SK-N-SH (cell line): ENCODE data around the gene ZC3H7B. TPM values are rescaled to one million over a fixed set of nuclear protein-coding genes. Genes with fewer than 3 reads are reported as not detected.

Source experiments
- CTCF ChIA-PET: fragments of 300-600, 350-600 bp; formaldehyde crosslinking; extraction: SDS; loops from one replicate; lab custom pipeline; 2021; lab: Yijun Ruan, JAX
- POLR2A ChIA-PET: fragments of 350-600 bp; sonication (Branson Sonifier 250); formaldehyde crosslinking; extraction: SDS; loops from one replicate; lab custom pipeline; 2020; ENCODE audit warnings: antibody characterized with exemption, inconsistent platforms; lab: Yijun Ruan, JAX
- DNase-seq: peaks from one replicate; pipeline ENCODE4 v3.0.0; 2012
- H2AFZ ChIP-seq: fragments of 200-600 bp; sonication (generic); 2 replicates; pipeline ENCODE4 v1.8.1; 2016; ENCODE audit warnings: antibody characterized with exemption, mild to moderate bottlenecking, low read depth
- H3F3A ChIP-seq: fragments of 200-600 bp; sonication (generic); replicated peaks from 2 replicates; pipeline ENCODE3; 2016; ENCODE audit warnings: antibody characterized with exemption, mild to moderate bottlenecking; ENCODE audit not compliant: insufficient read depth
- H3K27ac ChIP-seq, 2 experiments: fragments of 200-500 bp in 1 of 2; fragments of 200-600 bp in 1 of 2; sonication (Bioruptor generic) in 1 of 2; sonication (generic), shearing (Covaris generic) in 1 of 2; 2 replicates each; pipeline versions ENCODE4 v1.5.1 to v1.6.1; 2014 to 2016; ENCODE audit warnings: low read depth in 2 of 2, inconsistent platforms in 1 of 2, low read length in 1 of 2, mild to moderate bottlenecking in 1 of 2, mixed read lengths in 1 of 2
- H3K27me3 ChIP-seq: fragments of 200-600 bp; sonication (generic), shearing (Covaris generic); 2 replicates; pipeline ENCODE4 v1.6.1; 2016; ENCODE audit warnings: mixed run types; ENCODE audit not compliant: insufficient read depth
- H3K36me3 ChIP-seq, 2 experiments: fragments of 200-500 bp in 1 of 2; fragments of 200-600 bp in 1 of 2; sonication (Bioruptor generic) in 1 of 2; sonication (generic) in 1 of 2; replicated peaks in 1 of 2; 2 replicates each; pipeline versions ENCODE3 to v1.5.1; 2014 to 2016; ENCODE audit warnings: low read length in 1 of 2, mild to moderate bottlenecking in 1 of 2; ENCODE audit not compliant: insufficient read depth in 2 of 2, control insufficient read depth in 1 of 2
- H3K4me1 ChIP-seq, 2 experiments: fragments of 200-500 bp in 1 of 2; fragments of 200-600 bp in 1 of 2; sonication (Bioruptor generic) in 1 of 2; sonication (generic), shearing (Covaris generic) in 1 of 2; 2 replicates each; pipeline versions ENCODE4 v1.5.1 to v1.6.1; 2014 to 2016; ENCODE audit warnings: low read depth in 1 of 2, low read length in 1 of 2, mixed run types in 1 of 2; ENCODE audit not compliant: insufficient read depth in 2 of 2, control insufficient read depth in 1 of 2
- H3K4me2 ChIP-seq: fragments of 200-600 bp; sonication (generic), shearing (Covaris generic); 2 replicates; pipeline ENCODE4 v1.6.1; 2017; ENCODE audit warnings: mixed run types
- H3K4me3 ChIP-seq, 2 experiments: fragments of 200-500 bp in 1 of 2; fragments of 200-600 bp in 1 of 2; sonication (Bioruptor generic) in 1 of 2; sonication (generic), shearing (Covaris generic) in 1 of 2; 2 replicates each; pipeline versions ENCODE4 v1.5.1 to v1.8.1; 2014 to 2016; ENCODE audit warnings: low read depth in 2 of 2, inconsistent platforms in 1 of 2, low read length in 1 of 2, mild to moderate bottlenecking in 1 of 2, mixed read lengths in 1 of 2, moderate library complexity in 1 of 2
- H3K79me2 ChIP-seq: fragments of 200-600 bp; sonication (generic); 2 replicates; pipeline ENCODE4 v1.8.1; 2017; ENCODE audit warnings: mild to moderate bottlenecking; ENCODE audit not compliant: insufficient read depth
- H3K9ac ChIP-seq: fragments of 200-600 bp; sonication (generic); 2 replicates; pipeline ENCODE4 v1.6.1; 2017; ENCODE audit warnings: mixed run types
- H3K9me2 ChIP-seq: fragments of 200-600 bp; sonication (generic); 2 replicates; pipeline ENCODE4 v1.6.1; 2017; ENCODE audit warnings: mixed run types
- H3K9me3 ChIP-seq: fragments of 200-600 bp; sonication (generic); 2 replicates; pipeline ENCODE4 v1.6.1; 2017; ENCODE audit warnings: mixed run types, mild to moderate bottlenecking, moderate library complexity
- H4K20me1 ChIP-seq: fragments of 200-600 bp; sonication (generic); 2 replicates; pipeline ENCODE4 v1.6.1; 2017; ENCODE audit warnings: mild to moderate bottlenecking, mixed run types; ENCODE audit not compliant: insufficient read depth
- CHD2 ChIP-seq: fragments of 150-350 bp; IDR thresholded peaks from 2 replicates; pipeline ENCODE4 v1.6.1; 2018; ENCODE audit warnings: low read length; ENCODE audit not compliant: partially characterized antibody
- CTCF ChIP-seq: fragments of 200-600 bp; sonication (generic); IDR thresholded peaks from 2 replicates; pipeline ENCODE4 v1.6.1; 2017; ENCODE audit warnings: antibody characterized with exemption, mild to moderate bottlenecking, moderate library complexity
- ELF1 ChIP-seq: IDR thresholded peaks from 2 replicates; pipeline ENCODE4 v1.4.0; 2012
- EP300 ChIP-seq, 2 experiments: IDR thresholded peaks; 2 replicates each; pipeline versions ENCODE4 v1.4.0 to v1.6.1; 2012; ENCODE audit warnings: borderline replicate concordance in 1 of 2, low read depth in 1 of 2, low read length in 1 of 2
- GATA2 ChIP-seq: sonication (generic); formaldehyde crosslinking; IDR thresholded peaks from 2 replicates; pipeline ENCODE4 v1.5.0; 2020; ENCODE audit warnings: mild to moderate bottlenecking, missing genetic modification reagents
- MAX ChIP-seq: IDR thresholded peaks from 2 replicates; pipeline ENCODE4 v1.4.0; 2012; ENCODE audit warnings: low read depth
- MXI1 ChIP-seq: IDR thresholded peaks from 2 replicates; pipeline ENCODE4 v1.6.1; 2012; ENCODE audit warnings: mild to moderate bottlenecking, low read depth, low read length, improper control_type of control experiment
- NFIC ChIP-seq: IDR thresholded peaks from 2 replicates; pipeline ENCODE4 v1.4.0; 2012; ENCODE audit warnings: borderline replicate concordance
- NRF1 ChIP-seq: IDR thresholded peaks from 2 replicates; pipeline ENCODE4 v1.6.1; 2012; ENCODE audit warnings: low read depth, mild to moderate bottlenecking, low read length
- RAD21 ChIP-seq: IDR thresholded peaks from 2 replicates; pipeline ENCODE4 v1.6.1; 2012; ENCODE audit warnings: mild to moderate bottlenecking, low read length
- RCOR1 ChIP-seq: fragments of 150-350 bp; IDR thresholded peaks from 2 replicates; pipeline ENCODE4 v1.6.1; 2017; ENCODE audit warnings: antibody characterized with exemption, low read length
- REST ChIP-seq: IDR thresholded peaks from 2 replicates; pipeline ENCODE4 v1.6.1; 2012; ENCODE audit warnings: mild to moderate bottlenecking, low read depth, low read length, moderate library complexity
- RFX5 ChIP-seq: IDR thresholded peaks from 2 replicates; pipeline ENCODE4 v1.6.1; 2012; ENCODE audit warnings: mild to moderate bottlenecking, improper control_type of control experiment, low read length
- SMC3 ChIP-seq: IDR thresholded peaks from 2 replicates; pipeline ENCODE4 v1.6.1; 2012; ENCODE audit warnings: low read depth, low read length, improper control_type of control experiment
- TAF1 ChIP-seq: IDR thresholded peaks from 2 replicates; pipeline ENCODE4 v1.6.1; 2012; ENCODE audit warnings: low read depth, mild to moderate bottlenecking, low read length, moderate library complexity, borderline replicate concordance
- TCF12 ChIP-seq: IDR thresholded peaks from 2 replicates; pipeline ENCODE4 v1.4.0; 2012
- TEAD4 ChIP-seq: IDR thresholded peaks from 2 replicates; pipeline ENCODE4 v1.4.0; 2012; ENCODE audit warnings: mild to moderate bottlenecking, borderline replicate concordance; ENCODE audit not compliant: insufficient read depth
- YY1 ChIP-seq: IDR thresholded peaks from 2 replicates; pipeline ENCODE4 v1.4.0; 2012; ENCODE audit warnings: low read depth, mild to moderate bottlenecking
- WGBS: methylation state at CpG from one replicate; pipeline ENCODE4 v1.1.6; 2017; ENCODE audit warnings: low lambda C conversion rate; 5-methylcytosine and 5-hydroxymethylcytosine counted together
- polyA plus RNA-seq, 3 experiments: library from polyadenylated mRNA; depleted of rRNA; stranded (reverse); fragments of >200 nt; gene quantifications; 2 replicates each; pipeline ENCODE4 v1.2.3, GENCODE V29; 2012
- TF ChIP-seq, protein P1 (sequence below): IDR thresholded peaks from 2 replicates; pipeline ENCODE4 v1.4.0; 2012; ENCODE audit warnings: low read depth, borderline replicate concordance

Gene ZC3H7B
- polyA plus RNA-seq, 1 of the 3 experiments (the other 2 are of a cell fraction), result 27.1 TPM

- ChIA-PET CTCF (no interaction called here), POLR2A (no interaction called here)
- no peak overlapping the region for H3K4me2 ChIP-seq
- no peak overlapping the region for H3K27ac ChIP-seq
- peaks cover 0 to 10% of the 10 kb centered on the region in 2 experiments for H3K36me3 ChIP-seq
- H2AFZ ChIP-seq, result no peak overlapping the region
- H3K4me1 ChIP-seq, result no peaks in the 10 kb centered on the region
- no peak overlapping the region for H3K4me3 ChIP-seq
- H4K20me1 ChIP-seq, result no peaks in the 10 kb centered on the region
- H3F3A ChIP-seq, result no peaks in the 10 kb centered on the region
- no peaks in the 10 kb centered on the region for H3K79me2 ChIP-seq
- no peaks in the 10 kb centered on the region for H3K9me2 ChIP-seq
- 86% methylated on average over 1 of the region's 3 CpGs for WGBS
- H3K9me3 ChIP-seq, result no peaks in the 10 kb centered on the region
- DNase-seq, result no peak
- no peak overlapping the region for H3K9ac ChIP-seq
- no peak for TF ChIP-seq NFIC
- no peak for TF ChIP-seq RCOR1
- no peak for TF ChIP-seq RFX5
- TF ChIP-seq TCF12, result no peak
- TF ChIP-seq GATA2 (CRISPR knock-in tag), result no peak
- no peak for TF ChIP-seq CTCF
- no peak for TF ChIP-seq TAF1
- no peak for TF ChIP-seq YY1
- no peak for TF ChIP-seq ELF1
- TF ChIP-seq RAD21, result no peak
- H3K27me3 ChIP-seq, result no peaks in the 10 kb centered on the region
Observed at GRCh38 chr22:41334215-41334614, 32.9 kb downstream of the ZC3H7B start.

DNA sequence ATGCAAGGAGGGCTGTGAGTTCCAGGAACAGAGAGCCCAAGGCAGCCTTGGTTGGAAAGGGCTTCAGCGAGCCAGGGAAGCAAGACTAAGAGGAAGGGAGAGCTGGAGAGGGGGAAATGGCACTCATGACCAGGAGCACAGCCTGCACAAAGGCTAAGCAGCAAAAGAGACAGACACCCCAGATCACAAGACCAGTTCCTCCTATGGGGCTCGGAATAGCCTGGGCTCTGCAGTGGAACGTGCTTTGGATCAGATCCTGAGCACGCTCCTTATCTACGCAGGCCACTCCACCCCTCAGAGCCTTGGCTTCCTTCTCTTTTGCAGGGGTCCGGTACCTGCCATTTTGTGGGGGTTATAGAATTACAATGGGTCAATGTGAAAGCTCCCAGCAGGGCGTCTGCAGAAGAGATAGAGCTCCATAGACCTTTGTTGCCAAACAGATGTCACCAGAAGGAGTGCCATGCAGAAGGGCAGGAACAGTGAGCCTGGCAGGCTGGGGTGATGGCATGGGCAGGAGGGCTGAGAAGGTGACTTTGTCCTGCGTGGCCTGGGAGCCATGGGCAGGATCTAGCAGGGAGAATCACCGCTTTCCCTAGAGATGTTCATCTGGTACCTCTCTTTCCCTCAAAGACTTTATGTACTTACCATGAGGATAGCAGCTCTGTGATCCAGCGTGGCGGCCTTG, 33.8 kb downstream of the ZC3H7B start:
- Histone ChIP-seq H3K9me2 (no peaks in the 10 kb centered on the region), H3K9ac (no peak overlapping the region), H3K4me2 (no peak overlapping the region), H3K4me3 (no peak overlapping the region), H4K20me1 (no peaks in the 10 kb centered on the region), H3K36me3 (peaks cover 0 to 9% of the 10 kb centered on the region in 2 experiments), H3K79me2 (no peaks in the 10 kb centered on the region), H3K27ac (no peak overlapping the region), H2AFZ (no peak overlapping the region), H3K9me3 (no peaks in the 10 kb centered on the region), H3K27me3 (no peaks in the 10 kb centered on the region), H3K4me1 (no peaks in the 10 kb centered on the region), H3F3A (no peaks in the 10 kb centered on the region)
- DNase-seq, result no peak
- ChIA-PET POLR2A (no interaction called here), CTCF (interaction anchor here (1.0 kb wide), 1 partner anchor 33 kb away, joined by 3 read pairs; no protein-coding TSS in a partner anchor)
- no peak for TF ChIP-seq REST
- no peak for TF ChIP-seq NFIC
- TF ChIP-seq MAX, result no peak
- TF ChIP-seq MXI1, result no peak
- no peak for TF ChIP-seq YY1
- TF ChIP-seq EP300 (IDR thresholded peaks at IDR 0.05; ENCODE audit: borderline replicate concordance in 1 of 2, low read depth in 1 of 2, low read length in 1 of 2), result no peak
- no peak for TF ChIP-seq NRF1
- no peak for TF ChIP-seq TEAD4
- no peak for TF ChIP-seq SMC3
- TF ChIP-seq CHD2, result no peak
- TF ChIP-seq, protein P1, sequence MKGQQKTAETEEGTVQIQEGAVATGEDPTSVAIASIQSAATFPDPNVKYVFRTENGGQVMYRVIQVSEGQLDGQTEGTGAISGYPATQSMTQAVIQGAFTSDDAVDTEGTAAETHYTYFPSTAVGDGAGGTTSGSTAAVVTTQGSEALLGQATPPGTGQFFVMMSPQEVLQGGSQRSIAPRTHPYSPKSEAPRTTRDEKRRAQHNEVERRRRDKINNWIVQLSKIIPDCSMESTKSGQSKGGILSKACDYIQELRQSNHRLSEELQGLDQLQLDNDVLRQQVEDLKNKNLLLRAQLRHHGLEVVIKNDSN, result no peak
- WGBS, result 93% methylated on average over 3 of the region's 11 CpGs
